NT2/D1 (cell line): ENCODE results near the gene PATJ.

ENCODE experiments used
- SUZ12 ChIP-seq: IDR thresholded peaks from 2 replicates; pipeline ENCODE4 v1.6.1; 2011; ENCODE audit not compliant: insufficient read length, insufficient read depth; ENCODE audit errors: extremely low read depth
- YY1 ChIP-seq: IDR thresholded peaks from 2 replicates; pipeline ENCODE4 v1.6.1; 2011; ENCODE audit not compliant: insufficient read length, insufficient read depth
- ZNF274 ChIP-seq: IDR thresholded peaks from 2 replicates; pipeline ENCODE4 v1.6.1; 2011; ENCODE audit warnings: mild to moderate bottlenecking, low read depth, low read length

- TF ChIP-seq ZNF274 (no peak), YY1 (no peak), SUZ12 (no peak)
Measured at GRCh38 chr1:62117018-62117750, 374.9 kb downstream of the PATJ start.
